ENCODE results near the gene NIBAN1.
"Not testable (repeated sequence)": the region's sequence is repeated elsewhere in the genome, so short reads cannot be mapped to it uniquely, and the experiment has no call there.

NIBAN1 gene, protein sequence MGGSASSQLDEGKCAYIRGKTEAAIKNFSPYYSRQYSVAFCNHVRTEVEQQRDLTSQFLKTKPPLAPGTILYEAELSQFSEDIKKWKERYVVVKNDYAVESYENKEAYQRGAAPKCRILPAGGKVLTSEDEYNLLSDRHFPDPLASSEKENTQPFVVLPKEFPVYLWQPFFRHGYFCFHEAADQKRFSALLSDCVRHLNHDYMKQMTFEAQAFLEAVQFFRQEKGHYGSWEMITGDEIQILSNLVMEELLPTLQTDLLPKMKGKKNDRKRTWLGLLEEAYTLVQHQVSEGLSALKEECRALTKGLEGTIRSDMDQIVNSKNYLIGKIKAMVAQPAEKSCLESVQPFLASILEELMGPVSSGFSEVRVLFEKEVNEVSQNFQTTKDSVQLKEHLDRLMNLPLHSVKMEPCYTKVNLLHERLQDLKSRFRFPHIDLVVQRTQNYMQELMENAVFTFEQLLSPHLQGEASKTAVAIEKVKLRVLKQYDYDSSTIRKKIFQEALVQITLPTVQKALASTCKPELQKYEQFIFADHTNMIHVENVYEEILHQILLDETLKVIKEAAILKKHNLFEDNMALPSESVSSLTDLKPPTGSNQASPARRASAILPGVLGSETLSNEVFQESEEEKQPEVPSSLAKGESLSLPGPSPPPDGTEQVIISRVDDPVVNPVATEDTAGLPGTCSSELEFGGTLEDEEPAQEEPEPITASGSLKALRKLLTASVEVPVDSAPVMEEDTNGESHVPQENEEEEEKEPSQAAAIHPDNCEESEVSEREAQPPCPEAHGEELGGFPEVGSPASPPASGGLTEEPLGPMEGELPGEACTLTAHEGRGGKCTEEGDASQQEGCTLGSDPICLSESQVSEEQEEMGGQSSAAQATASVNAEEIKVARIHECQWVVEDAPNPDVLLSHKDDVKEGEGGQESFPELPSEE

DNA sequence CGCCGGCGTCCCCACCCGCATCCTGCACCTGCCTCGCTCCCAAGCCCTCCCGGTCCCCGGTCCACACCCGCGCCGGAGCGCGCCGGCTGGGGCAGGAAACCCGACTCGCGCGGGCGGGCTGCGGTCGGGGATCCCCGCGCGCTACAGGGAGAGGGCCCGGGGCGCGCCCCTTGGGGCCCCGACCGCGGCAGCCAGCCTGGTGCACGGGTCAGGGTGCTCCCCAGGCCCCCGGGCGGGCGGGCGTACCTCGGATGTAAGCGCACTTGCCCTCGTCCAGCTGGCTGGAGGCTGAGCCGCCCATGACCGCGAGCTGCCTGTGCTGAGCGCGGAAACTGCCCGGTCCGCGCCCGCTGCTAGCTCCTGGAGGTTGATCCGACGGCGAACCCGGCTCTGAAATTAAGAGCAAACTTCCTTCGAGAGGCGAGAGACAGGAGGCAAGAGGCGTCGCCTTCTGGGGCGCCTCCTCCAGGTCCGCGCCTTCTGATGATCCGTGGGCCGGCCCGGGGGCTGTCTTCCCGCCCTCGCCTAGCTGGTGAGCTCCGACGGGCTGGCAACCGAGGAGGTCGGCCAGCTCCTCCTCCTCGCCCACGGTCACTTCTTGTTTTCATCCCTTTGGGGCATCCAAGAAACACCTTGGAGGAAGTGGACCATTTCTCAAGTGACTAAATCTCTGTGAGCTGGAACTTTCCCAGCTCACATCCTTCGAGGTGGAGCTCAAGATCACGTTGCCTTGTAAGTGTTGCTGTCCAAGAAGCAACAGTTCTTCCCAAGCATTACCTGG, at the start of gene NIBAN1:
TSS of gene NIBAN1 (minus strand) at position 453 of the 781 bp plus-strand sequence. CDS start at position 301, 152 bp downstream.
- peak; percentile 72 for DNase-seq

- no peak for DNase-seq
Observed at GRCh38 chr1:185017966-185018365, 43.7 kb upstream of the NIBAN1 start.

DNA sequence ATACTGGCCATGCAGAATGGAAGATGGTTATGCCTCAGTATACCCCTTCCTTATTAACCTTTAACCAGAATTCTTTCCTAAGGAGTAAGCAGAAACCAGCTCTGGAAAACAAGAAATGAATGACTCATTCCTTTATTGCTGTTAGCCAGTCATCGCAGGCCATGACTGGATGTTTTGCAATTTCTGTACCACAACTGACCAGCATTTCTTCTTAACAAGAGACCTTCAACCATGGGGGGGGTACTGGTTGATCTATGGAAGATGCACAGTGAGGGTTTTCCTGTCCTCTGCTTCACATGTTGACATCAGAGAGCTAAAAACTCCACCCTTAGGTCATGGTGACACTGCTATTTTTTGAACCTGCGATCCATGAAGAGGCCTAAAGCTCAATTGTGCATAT, 43.0 kb upstream of the NIBAN1 start:
- DNase-seq, result peak; percentile 89

DNA sequence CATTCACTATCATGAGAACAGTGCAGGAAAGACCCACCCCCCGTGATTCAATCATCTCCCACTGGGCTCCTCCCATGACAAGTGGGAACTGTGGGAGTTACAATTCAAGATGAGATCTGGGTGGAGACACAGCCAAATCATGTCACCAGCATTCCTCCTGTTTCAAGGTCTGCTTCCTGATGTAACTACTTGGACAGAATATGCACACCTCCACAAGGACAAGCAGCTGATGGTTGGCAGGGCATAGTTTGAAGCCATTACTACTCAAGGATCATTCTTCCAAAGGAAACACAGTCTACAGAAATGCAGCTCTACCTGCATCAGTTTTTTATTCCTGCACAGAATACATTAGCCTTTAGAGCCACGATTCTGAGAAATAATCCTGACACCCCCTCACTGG, 42.6 kb upstream of the NIBAN1 start:
- DNase-seq, result peak; percentile 16

GRCh38 chr1:185015631-185016030, 41.3 kb upstream of the NIBAN1 start:
- no peak for DNase-seq

- no peak for DNase-seq
Observed at GRCh38 chr1:185014941-185015340, 40.6 kb upstream of the NIBAN1 start.

GRCh38 chr1:185010361-185010760, 36.1 kb upstream of the NIBAN1 start:
- DNase-seq, result no peak

DNA sequence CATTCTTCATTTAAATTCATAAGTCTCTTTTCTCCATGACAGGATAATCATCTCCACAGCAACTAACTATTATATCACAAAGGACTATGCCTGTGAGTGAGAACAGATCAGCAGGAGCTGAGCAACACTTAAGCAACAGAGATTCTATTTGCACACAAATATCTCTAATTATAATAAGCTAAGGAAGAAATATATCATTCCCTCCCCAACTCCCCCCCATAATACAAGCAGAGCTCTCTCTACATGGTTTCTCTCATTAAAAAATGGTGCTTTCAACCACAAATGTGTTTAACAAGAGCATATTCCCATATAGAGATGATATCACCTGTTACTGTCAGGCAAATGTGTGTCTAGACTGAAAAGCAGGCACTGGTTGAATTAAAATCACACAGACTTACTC, 34.5 kb upstream of the NIBAN1 start:
- DNase-seq, result no peak

GRCh38 chr1:185001312-185001880, 27.1 kb upstream of the NIBAN1 start:
- DNase-seq, result not testable (repeated sequence)

DNA sequence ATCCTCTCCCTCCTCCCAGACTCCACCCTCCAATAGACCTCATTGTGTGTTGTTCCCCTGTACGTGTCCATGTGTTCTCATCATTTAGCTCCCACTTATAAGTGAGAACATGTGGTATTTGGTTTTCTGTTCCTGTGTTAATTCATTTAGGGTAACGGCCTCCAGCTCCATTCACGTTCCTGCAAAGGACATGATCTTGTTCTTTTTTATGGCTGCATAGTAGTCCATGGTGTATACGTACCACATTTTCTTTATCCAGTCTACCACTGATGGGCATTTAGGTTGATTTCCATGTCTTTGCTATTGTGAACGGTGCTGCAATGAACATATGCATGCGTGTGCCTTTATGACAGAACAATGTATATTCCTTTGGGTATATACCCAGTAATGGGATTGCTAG, 25.7 kb upstream of the NIBAN1 start:
- not testable (repeated sequence) for DNase-seq

- no peak for DNase-seq
Observed at GRCh38 chr1:184994301-184994700, 20.0 kb upstream of the NIBAN1 start.

DNA sequence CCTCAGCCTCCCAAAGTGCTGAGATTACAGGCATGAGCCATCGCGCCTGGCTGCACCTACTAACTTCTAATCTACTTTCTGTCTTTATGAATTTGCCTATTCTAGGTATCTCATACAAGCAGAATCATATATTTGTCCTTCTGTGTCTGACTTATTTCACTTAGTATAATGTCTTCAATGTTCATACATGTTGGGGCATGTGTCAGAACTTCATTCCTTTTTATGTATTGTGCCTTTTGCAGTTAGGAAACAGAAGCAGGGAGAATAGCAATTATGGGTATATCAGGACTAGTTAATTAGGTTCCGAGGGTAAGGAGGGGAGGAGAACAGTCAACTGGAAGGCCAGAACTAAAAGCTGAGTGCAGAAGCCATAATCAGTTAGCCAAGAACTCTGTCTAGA, 18.0 kb upstream of the NIBAN1 start:
- no peak for DNase-seq

DNA sequence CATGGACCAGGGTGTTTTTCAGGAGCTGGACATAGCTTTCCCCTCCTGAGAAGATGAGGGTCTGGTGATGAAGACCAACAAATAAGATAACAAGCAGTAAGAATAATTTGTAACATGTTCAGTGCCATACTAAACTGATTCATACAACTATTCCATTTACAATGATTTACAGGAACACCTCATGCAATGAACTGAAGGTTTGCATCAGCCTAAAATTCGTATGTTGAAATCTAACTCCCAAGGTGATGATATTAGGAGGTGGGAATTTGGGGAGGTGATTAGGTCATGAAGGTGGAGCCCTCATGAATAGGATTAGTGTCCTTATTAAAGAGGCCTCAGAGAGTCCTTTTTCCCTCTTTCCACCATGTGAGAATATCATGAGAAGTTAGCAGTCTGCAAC, 15.9 kb upstream of the NIBAN1 start:
- no peak for DNase-seq

- no peak for DNase-seq
Observed at GRCh38 chr1:184988506-184988905, 14.2 kb upstream of the NIBAN1 start.

DNA sequence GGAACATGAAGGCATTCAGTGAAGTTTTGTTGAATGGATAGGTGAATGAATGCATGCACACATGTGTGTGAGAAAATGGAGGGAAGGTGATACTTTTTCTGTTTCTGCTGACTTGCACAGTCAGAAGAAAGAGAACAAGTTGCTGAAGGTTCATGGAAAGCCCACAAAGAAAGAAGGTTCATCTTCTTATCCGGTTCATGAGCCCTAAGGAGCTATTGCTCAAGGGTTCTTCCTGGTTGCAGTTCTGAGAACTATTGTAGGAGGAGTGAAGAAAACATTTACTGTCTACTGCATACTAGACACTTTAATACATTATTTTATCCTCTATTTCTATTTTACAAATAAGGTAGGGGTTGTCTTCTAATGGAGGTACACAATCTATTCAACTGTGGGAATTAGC, 13.4 kb upstream of the NIBAN1 start:
- no peak for DNase-seq

DNA sequence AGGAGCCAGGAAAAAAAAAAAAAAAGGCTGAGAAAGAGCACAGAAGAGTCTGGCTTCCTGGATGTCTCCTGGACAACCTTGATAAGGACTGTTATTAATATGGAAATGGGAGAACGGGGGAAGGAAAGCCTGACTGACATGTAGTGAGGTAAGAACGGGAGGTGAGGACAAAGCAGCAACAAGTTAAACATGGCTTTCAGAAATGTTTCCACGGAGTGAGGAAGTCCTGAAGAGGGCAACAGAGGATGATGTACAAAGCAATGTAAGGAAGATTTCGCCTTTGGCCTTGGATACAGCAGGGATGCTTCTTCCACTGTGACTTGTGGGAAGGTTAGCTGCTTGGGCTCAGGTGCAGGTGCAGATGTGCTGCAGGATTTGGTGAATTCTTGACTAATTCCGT, 11.9 kb upstream of the NIBAN1 start:
- DNase-seq, result peak; percentile 35

DNA sequence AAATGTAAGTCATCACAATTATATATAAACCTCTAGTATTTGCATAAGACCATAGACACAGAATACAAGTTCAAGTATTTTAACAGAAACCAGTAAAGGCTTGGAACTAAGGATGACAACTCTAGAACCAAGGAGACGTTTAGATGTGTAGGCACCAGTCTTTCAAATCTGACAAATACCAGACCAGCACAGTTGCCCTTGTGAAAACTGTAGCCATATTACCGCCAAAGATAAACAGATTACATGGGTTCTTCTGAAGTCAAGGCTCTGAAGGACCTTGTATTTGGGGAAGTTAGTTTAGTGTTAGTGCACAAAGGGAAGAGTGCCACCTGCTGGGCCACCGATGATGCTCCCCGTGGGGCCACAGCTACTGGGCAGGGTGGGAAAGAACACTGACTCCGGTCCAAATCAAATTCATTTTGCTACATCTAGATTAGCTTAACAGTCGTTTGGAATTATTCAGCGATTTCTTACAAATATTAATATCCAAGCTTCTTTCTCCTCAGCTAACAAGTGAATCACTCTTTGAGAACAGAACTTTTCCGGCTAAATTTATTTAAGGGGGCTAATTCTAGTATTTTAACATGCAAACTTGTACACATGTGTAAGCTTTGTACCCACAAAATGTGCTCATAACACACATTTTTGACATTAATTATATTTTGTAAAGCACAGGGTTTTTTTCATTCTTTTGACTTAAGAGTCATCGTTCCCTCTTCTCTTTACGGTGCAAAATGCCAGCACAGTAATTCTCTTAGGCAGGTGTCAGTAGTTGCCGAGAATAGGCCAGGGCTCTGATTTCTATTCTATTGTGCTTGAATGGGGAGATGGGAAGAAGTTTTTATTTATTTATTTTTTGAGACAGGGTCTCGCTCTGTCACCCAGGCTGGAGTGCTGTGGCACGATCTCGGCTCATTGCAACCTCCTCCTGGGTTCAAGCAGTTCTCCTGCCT, 8.0 kb upstream of the NIBAN1 start:
- peak; percentile 69 for DNase-seq

GRCh38 chr1:184980726-184981125, 6.4 kb upstream of the NIBAN1 start:
- DNase-seq, result no peak

- peak; percentile 11 for DNase-seq
Observed at GRCh38 chr1:184975208-184975870, 1.0 kb upstream of the NIBAN1 start.

DNA sequence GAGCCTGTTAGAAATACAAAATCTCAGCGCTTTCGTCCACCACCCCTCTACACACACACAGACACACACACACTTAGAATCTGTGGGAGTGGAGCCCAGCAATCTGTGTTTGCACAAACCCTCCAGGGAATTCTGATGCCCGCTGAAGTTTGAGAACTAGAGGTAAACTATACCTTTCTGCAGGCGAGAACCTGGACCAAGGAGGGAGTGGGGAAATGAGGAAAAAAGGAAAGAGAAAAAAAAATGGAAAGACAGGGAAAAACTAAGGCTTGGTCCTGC, 468 bp upstream of the NIBAN1 start:
- DNase-seq, result no peak
